GM19463 (cell line): ENCODE measurements around the gene PRKD1.
"Not testable (repeated sequence)": the region's sequence is repeated elsewhere in the genome, so short reads cannot be mapped to it uniquely, and the experiment has no call there.

Experiments used
- ATAC-seq: cut with Tn5 transposase; IDR thresholded peaks from one replicate; pipeline ENCODE4 v1.9.1; 2021; ENCODE audit warnings: mild to moderate bottlenecking, moderate library complexity; ENCODE audit not compliant: unreplicated experiment

The PRKD1 gene

DNA sequence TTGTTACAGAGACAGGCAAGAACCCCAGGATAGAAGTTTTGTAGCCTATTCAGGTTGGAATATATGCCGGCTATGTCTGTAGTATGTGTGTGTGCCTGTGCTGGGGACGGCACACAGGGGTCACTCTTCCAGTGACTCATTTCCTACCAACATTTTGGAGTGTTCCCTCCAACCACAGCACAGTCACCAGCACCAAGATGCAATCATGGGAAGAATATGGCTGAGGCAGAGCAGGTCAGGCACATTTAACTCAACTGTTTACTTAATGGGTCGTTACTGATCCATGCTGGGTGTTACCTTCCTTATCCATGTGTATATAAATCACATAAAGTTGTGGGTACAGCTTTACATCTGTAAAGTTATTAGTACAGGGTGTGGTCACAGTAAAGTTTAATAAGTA, 178.3 kb downstream of the PRKD1 start:
- ATAC-seq = no peak

DNA sequence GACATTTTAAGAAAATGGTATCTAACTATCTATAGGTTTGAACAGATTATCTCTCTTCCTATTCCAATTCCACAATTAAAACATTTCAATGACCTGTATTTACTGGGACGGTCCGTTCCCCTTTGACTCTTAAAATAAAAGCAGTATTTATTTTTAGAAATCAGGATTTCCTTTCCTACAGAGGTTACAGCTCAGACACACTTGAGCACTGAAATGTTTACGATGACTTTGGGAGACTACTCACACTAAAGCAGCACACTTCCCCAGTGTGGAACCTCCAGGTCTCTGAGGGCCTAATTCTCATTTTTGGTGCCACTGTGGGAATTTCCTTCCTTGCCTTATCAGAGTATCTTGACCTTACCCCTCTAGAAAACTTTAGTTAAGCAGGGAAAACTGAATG, 181.8 kb downstream of the PRKD1 start:
- no peak for ATAC-seq

DNA sequence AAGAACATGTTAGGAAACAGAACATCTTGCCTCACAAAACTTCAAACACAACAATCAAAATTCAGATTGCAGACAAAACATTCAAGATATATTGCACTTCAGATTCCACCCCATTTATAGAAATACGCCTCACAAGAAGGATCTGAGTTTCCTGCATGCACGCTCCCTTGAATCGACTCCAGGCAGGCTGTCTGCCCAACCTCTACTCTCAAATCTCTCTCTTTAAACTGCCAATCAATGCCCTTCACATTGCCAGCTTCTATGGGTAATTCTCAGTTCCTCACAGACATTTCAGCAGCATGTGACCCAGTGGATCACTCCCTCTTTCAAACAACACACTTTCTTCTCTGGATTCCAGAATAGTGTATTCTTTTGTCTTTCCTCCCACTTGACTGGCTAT, 184.1 kb downstream of the PRKD1 start:
- no peak for ATAC-seq

DNA sequence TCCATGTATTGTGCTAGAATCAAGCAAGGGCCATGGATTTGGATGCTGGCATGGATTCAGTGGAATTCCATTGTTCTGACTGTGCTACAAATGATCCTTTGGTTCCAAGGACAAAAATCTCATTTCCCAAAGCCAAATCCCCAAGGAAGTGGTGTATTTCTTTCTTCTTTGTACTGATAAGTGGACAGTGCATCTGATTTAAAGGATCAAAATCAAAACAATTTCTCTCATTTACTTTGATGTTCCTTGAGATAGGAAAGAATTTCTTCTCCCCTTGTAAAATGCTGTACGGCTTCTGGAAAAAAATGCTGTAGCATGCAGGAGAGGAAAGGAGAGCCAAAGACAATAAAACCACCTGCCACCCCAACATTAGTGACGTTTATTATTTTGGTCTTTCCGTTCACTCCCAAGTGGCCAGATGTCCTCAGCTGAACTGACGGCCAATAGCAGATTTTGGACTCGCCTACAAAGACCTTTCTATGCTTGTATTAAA, 185.7 kb downstream of the PRKD1 start:
- ATAC-seq = no peak

DNA sequence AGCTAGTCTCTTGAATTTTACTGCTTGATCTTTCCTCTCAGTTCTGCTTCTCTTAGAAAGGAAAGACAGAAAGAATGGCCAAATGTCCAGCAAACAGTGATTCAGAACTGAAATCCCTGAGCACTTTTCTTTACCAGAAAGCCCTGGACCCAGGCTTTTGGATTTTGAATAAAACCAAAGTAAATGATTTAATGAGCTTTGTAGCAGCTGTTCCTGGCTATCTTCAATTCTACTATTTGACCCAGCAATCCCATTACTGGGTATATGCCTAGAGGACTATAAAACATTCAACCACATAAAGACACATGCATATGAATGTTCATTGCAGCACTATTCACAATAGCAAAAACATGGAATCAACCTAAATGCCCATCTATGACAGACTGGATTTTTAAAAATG, 187.2 kb downstream of the PRKD1 start:
- no peak for ATAC-seq

DNA sequence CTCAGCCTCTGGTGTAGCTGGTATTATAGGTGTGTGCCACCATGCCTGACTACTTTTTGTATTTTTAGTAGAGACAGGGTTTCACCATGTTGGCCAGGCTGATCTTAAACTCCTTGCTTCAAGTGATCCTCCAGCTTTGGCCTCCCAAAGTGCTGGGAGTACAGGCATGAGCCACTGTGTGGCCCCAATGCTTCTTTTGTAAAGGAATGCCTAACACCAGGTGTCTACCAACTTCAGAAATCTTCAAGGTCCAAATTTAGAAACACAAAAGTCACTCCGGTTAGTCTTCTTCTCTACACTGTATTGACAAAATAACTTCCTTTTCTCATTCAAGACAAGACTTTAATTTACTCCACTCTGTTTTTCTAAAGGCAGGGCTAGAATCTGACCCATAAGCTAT, 188.7 kb downstream of the PRKD1 start:
- no peak for ATAC-seq

DNA sequence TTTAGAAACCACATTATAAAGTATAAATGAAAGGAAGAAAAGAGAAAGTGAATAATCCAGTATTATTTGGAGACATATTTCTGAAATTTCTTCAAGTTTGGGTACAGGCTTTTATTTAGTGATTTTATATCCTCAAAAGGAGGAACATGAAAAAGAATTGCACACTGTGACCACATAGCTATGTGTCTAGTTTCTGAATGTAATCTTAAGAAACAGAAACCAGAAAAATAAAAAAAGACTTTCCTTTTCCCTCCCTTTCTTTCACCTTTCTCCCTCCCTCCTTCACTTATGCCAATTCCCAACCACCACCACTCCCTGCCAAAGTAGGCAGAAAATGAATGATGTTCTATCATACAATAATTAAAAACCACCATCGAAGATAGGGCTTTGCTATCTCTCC, 189.6 kb downstream of the PRKD1 start:
- ATAC-seq = no peak

DNA sequence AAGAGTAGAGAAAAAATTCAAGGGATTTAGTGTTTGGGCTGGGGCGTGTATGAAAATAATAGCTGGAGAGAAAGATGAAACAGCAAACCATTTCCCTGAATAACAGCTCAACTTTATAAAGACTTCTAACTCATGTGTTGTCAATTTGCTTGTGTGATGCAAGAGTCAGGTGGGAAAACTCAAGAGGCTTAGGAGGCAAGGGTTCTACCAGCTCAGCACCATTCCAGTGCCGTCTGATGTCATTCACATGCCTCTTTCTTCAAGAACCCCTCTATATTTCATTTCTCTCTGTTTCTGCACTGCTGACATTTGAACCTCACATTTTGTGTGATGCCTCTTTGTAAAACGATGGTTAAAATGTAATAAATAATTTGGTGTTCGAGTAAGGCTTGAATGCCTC, 192.2 kb downstream of the PRKD1 start:
- no peak for ATAC-seq

DNA sequence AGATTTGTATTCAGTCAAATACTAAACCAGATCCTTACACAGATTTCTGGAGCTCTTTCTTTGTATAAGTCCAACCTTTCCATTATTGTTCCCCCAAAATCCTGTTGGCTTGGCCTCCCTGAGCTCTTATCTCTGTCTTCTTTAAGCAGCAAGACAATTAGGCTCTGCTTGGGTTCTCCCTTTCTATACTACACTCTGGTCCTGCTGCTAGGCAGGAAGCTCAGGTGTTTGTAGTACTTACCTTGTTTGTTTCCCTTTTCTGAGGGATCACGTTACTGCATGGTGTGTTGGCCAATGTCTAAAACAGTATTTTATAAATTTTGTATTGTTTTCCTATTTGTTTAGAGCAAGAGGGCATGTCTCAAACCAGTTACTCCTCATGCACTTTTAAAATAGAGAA, 192.9 kb downstream of the PRKD1 start:
- no peak for ATAC-seq

DNA sequence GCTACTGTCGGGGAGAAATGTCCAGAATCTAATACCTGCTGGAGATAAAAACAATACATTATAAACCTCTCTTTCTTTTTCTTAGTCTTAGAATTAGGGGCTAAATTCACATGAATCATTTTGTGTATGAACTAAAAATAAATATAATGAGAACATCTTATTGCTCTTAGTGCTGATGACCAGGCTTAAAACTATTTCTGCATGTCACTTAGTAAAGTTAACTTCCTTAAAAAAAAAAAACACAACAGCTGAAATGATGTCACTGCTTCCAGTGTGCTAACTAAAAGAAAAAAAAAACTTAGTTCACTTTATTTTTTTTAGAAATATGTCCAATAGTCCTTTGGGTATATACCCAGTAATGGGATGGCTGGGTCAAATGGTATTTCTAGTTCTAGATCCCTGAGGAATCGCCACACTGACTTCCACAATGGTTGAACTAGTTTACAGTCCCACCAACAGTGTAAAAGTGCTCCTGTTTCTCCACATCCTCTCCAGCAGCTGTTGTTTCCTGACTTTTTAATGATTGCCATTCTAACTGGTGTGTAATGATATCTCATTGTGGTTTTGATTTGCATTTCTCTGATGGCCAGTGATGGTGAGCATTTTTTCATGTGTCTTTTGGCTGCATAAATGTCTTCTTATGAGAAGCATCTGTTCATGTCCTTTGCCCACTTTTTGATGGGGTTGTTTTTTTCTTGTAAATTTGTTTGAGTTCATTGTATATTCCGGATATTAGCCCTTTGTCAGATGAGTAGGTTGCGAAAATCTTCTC, 200.9 kb downstream of the PRKD1 start:
- ATAC-seq = not testable (repeated sequence)

DNA sequence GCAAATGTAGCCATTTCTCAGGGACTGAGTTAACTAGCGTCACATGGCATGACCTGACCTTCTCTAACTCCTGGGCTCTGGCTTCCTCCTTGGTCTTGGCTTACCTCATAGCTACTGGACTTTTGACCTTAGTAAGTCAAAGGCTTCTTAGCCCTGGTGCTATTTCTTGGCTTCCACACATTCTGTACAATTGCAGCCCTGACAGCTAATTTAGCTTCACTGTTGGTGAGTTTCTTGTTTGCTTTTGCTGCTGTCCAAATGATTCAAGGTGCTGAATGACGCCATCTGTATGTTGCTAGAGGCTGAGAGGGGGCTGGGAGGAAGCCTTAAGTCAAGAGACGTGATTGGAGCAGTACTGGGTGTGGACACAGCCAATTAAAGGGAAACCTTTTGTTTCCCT, 202.7 kb downstream of the PRKD1 start:
- no peak for ATAC-seq

DNA sequence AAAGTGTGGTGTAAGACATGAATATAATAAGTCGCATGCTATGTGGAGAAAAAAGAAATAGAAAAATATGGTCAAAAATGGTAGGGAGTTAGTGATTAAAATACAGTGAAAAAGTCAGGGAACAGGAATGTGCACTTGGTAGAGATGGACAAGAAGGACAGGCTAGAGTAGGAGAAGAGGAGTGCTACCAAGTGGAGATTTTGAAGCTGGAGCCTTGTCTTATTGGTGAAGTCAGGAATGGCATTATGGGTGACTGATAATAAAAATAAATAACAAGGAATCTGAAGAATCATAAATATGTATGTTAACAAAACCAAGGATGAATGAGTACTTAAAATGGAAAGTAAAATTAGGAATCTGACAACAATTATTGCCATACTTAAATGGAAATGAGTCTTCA, 204.8 kb downstream of the PRKD1 start:
- ATAC-seq = no peak

DNA sequence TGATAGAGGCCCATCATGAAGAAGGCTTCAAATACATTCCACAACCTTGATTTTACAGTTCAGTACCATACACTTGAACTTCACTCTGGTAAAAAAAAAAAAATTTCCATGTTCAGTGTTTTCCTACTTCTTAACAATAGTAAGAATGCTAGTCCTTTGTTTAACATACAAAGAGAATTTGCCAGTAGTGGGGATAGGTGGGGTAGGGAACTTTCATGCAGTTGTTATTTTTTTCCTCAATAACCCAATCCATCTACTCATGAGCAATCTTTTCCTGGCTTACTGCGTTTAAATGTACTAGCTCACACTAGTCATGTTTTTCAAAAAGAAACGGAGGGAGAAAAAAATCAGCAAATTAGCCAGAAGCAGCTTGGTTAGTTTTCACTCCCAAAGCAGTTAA, 206.1 kb downstream of the PRKD1 start:
- no peak for ATAC-seq

DNA sequence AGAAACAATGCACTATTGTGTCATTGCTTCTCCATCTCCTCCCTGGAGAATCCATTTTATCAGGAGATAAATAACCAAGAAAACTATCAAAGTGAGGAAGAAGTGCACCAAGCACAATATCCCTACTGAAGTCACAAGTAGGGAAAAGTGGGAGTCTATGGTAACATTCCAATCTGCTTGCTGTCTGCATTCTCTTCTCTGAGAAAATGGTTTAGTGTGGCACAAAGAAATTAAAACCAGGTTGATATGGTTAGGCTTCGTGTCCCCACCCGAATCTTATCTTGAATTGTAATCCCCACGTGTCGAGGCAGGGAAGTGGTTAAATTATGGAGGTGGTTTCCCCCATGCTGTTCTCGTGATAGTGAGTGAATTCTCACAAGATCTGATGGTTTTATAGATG, 209.7 kb downstream of the PRKD1 start:
- ATAC-seq = no peak

DNA sequence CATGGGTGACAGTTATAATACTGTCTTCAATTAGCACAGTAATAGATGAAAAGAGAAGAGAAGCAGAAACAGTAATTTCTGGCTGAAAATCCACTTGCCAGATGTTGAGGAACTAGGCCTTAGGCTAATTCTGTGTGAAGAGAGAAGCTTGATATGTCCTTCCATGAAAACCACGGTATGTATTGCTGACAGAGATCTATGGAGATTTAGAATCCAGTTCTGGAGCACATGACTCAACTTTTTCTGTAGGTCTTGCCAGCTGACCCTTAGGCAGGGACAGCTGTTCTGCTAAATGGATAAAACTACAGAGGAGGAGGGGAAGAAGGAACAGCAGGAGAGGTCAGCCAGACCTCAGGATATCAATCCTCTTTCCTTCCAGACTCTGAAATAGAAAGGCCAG, 211.5 kb downstream of the PRKD1 start:
- ATAC-seq = no peak

DNA sequence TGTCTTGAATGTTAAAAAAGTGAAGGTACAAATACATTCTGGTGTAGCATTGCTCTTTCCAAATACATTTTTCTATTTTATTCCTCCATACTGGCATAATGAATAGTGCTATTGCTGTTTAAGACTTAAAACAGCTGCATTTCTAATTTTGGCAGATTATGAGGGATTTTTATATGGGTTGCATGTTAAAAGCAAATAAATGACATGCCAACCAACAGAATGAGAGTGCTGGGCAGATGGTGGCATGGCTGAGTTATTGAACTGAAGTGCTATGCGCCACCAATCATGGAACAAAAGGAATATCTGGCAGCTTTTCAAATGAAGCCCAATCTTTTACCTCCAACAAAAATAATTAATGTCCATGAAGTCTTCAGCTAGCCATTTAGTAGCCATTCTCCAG, 215.0 kb downstream of the PRKD1 start:
- no peak for ATAC-seq

DNA sequence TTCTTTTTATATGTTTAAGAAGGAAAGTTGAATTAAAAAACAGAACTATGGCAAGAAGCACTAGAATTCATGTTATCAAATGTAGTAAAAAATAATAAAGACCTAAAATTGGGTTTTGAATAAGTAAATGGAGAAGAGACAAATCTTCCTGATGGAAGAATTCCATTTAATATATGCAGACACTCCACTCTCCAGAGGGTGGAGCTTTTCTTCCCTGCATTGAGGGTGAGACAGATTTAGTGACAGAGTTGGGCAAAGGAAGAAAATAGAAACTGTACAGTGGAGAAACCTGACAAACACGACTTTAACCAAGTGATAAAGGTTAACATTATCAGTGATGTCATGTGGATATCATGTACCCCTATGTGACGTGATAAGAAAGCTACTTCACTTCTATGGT, 217.6 kb downstream of the PRKD1 start:
- no peak for ATAC-seq

DNA sequence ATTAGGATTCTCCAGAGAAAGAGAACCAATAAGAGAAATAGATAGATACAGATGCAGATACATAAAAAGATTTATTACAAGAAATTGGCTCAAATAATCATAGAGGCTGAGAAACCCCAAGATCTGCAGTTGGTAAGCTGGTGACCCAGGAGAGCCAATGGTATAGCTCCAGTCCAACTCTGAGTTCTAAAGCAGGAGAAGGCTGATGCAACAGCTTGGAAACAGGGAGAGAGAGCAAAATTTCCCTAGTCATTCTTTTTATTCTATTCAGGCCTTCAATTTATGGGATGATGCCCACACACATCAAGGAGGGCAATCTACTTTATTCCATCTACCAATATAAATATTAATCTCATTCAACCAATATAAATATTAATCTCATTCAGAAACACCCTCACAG, 218.2 kb downstream of the PRKD1 start:
- ATAC-seq = no peak

DNA sequence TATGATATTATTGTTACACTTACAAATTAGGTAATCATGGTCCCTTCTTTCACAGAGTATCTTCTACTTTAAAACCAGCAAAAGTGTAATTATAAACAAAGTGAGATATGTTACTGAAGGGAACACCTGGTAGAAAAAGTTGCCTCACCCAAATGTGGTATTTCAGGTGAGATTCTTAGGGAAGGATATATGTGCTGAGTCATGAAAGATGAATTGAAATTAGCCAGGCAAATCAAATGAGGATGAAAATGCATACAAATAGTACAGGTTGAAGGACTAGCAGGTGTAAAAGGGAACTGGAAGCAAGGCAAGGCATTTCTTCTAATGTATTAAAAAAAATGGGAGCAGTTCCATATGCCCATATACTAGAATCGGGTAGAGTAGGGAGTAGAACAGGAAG, 220.9 kb downstream of the PRKD1 start:
- no peak for ATAC-seq

DNA sequence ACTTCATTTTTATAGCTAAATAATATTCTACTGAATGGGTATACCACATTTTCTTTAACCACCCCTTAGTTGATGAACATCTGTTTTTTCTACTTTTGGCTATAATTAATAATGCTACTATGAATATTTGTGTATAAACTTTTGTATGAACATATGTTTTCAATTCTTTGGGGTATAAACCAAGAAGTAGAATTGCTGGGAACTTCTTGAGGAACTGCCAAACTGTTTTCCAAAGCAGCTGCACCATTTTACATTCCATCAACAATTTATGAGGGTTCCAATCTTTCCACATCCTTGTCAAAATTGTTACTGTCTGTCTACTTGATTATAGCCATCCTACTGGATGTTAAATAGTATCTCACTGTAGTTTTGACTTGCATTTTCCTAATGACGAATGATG, 221.8 kb downstream of the PRKD1 start:
- no peak for ATAC-seq

DNA sequence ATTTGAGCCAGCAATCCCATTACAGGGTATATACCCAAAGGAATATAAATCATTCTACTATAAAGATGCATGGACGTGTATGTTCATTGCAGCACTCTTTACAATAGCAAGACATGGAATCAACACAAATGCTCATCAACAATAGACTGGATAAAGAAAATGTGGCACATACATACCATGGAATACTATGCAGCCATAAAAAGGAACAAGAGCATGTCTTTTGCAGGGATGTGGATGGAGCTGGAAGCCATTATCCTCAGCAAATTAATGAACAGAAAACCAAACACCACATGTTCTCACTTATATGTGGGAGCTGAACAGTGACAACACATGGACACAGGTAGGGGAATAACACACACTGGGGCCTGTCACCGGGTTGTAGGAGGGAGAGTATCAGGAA, 238.1 kb downstream of the PRKD1 start:
- not testable (repeated sequence) for ATAC-seq

DNA sequence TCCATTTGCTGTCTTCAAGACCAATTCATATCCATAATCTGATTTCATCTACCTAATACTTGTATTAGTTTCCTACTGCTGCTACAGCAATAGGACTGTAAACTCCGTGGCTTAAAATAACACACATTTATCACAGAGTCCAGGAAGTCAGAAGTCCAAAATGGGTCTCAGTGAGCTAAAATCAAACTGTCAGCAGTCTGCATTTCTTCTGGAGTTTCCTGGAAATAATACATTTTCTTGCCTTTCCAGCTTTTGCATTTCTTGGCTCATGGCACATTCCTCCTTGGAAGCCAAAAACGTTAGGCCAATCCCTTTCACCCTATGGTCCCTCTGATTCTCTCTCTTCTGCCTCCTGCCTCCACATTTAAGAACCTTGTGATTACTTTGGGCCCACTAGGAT, 239.8 kb downstream of the PRKD1 start:
- no peak for ATAC-seq

DNA sequence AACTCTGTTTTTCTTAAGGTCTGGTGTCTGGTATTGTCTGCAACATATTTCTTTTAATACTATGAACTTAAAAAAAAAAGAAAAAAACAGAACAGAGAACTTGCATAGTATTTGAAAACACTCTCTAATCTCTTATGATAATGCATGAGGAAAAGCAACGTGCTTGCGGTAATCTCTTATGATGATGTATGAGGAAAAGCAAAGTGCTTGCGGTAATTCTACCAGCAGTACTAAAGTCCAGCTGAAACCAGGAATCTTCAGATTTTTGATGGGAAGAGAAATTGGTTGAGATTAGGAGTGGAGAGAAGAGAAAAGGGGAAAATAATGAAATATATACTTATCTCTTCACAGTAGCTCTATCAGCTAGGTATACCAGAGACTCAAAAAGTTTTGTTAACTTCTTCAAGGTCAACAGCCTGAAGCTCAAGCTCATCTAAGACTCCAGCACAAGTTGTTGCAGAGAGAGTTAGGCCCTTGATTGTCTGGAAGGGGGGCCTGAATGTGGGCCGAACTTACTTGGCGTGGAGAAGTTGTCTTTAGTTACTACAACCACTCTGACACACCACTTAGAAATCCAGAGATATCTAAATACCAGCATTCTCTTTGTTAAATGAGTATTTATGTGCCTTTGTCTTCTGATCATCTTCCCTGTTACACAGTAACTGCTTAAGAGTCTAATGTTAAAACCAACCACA, 240.4 kb downstream of the PRKD1 start:
- ATAC-seq = no peak
